Esophagus muscularis mucosa (tissue), 4 donors: ENCODE results near the gene OSBPL9. TPM values are rescaled to one million over a fixed set of nuclear protein-coding genes. Genes with fewer than 3 reads are reported as not detected.

ENCODE experiments used
- DNase-seq: peaks from one replicate; pipeline ENCODE4 v3.0.0-alpha.2; 2017; ENCODE audit errors: extremely low spot score
- H3K27ac ChIP-seq, 4 donors: fragments of 200-600 bp; sonication (generic); replicated peaks in 1 of 4; 1 replicate in 3 of 4; 2 replicates in 1 of 4; pipeline ENCODE4 v1.5.1; 2016 to 2019; ENCODE audit warnings: mild to moderate bottlenecking in 1 of 4
- H3K27me3 ChIP-seq, 4 donors: fragments of 200-600 bp; sonication (generic); one replicate each; pipeline versions ENCODE4 v1.5.1 to v1.6.0; 2016 to 2019
- H3K36me3 ChIP-seq, 4 donors: fragments of 200-600 bp; sonication (generic); one replicate each; pipeline ENCODE4 v1.5.1; 2016 to 2019
- H3K4me1 ChIP-seq, 4 donors: fragments of 200-600 bp; sonication (generic); one replicate each; pipeline ENCODE4 v1.5.1; 2016 to 2019
- H3K4me3 ChIP-seq, 4 donors: fragments of 200-600 bp; sonication (generic); 1 replicate in 2 of 4; 2 replicates in 2 of 4; pipeline ENCODE4 v1.5.1; 2016 to 2019; ENCODE audit warnings: mild to moderate bottlenecking in 4 of 4, moderate library complexity in 1 of 4
- H3K9me3 ChIP-seq, 4 donors: fragments of 200-600 bp; sonication (generic); 1 replicate in 3 of 4; 2 replicates in 1 of 4; pipeline ENCODE4 v1.5.1; 2016 to 2019
- CTCF ChIP-seq, 3 experiments: fragments of 200-600 bp in 2 of 3; fragments of 450-650 bp in 1 of 3; sonication (generic) in 2 of 3; IDR thresholded peaks; one replicate each; pipeline ENCODE4 v1.5.1; 2017 to 2019; ENCODE audit warnings: antibody characterized with exemption in 3 of 3, mild to moderate bottlenecking in 2 of 3, moderate library complexity in 1 of 3
- EP300 ChIP-seq: sonication (generic); formaldehyde crosslinking; IDR thresholded peaks from one replicate; pipeline ENCODE4 v1.6.1; 2017; ENCODE audit warnings: antibody characterized with exemption
- POLR2A ChIP-seq: fragments of 450-650 bp; IDR thresholded peaks from one replicate; pipeline ENCODE4 v1.6.1; 2017; ENCODE audit warnings: antibody characterized with exemption, moderate library complexity, mild to moderate bottlenecking, low read depth
- POLR2AphosphoS5 ChIP-seq, 2 donors: sonication (generic); formaldehyde crosslinking; IDR thresholded peaks; one replicate each; pipeline ENCODE4 v1.6.1; 2017; ENCODE audit warnings: antibody characterized with exemption in 2 of 2
- WGBS: methylation state at CpG from one replicate; pipeline ENCODE4 v1.1.5; 2018; 5-methylcytosine and 5-hydroxymethylcytosine counted together
- intact Hi-C: fragments of 100-400 bp; cut with DNase I; formaldehyde crosslinking; loops from one replicate; pipeline ENCODE4 v1.15.1; 2023
- total RNA-seq, 4 donors: library from RNA; depleted of rRNA; stranded (reverse); fragments of >200 nt; gene quantifications; one replicate each; pipeline versions ENCODE4 v1.1.0 to v1.2.1, GENCODE V29; 2016

Gene OSBPL9
- total RNA-seq, 4 donors from 2014 or later: 66.8 to 84.5 (median 75.9) TPM

GRCh38 chr1:51636764-51637522, 20.1 kb downstream of the OSBPL9 start:
- no peaks in the 10 kb centered on the region for H3K9me3 ChIP-seq
- TF ChIP-seq POLR2AphosphoS5 (IDR thresholded peaks at IDR 0.05) (peak in 1 of 2 donors; percentile 70), CTCF (IDR thresholded peaks at IDR 0.05) (no peak)
- WGBS: 54% methylated on average over 6 of the region's 6 CpGs
- peak overlapping the region; percentile 18 to 61 (median 60) for H3K27ac ChIP-seq
- DNase-seq: no peak
- H3K36me3 ChIP-seq: peaks cover 0 to 5% (median 0%) of the 10 kb centered on the region in 4 donors
- no peak overlapping the region for H3K4me3 ChIP-seq
- peaks cover 24 to 51% (median 38%) of the 10 kb centered on the region in 4 donors for H3K4me1 ChIP-seq
- intact Hi-C loops: no loop called here
- H3K27me3 ChIP-seq: no peaks in the 10 kb centered on the region

- intact Hi-C loops: no loop called here
Measured at GRCh38 chr1:51638350-51638749, 21.5 kb downstream of the OSBPL9 start.

GRCh38 chr1:51639694-51640093, 22.8 kb downstream of the OSBPL9 start:
- 90% methylated on average over 3 of the region's 3 CpGs for WGBS
- no peak for TF ChIP-seq CTCF (IDR thresholded peaks at IDR 0.05)
- TF ChIP-seq POLR2A: no peak
- TF ChIP-seq EP300: no peak
- TF ChIP-seq POLR2AphosphoS5 (IDR thresholded peaks at IDR 0.05): no peak
- no peak overlapping the region for H3K27ac ChIP-seq
- intact Hi-C loops: no loop called here
- no peaks in the 10 kb centered on the region for H3K27me3 ChIP-seq
- no peak for DNase-seq
- no peaks in the 10 kb centered on the region for H3K36me3 ChIP-seq
- no peaks in the 10 kb centered on the region for H3K9me3 ChIP-seq
- H3K4me3 ChIP-seq: no peak overlapping the region
- H3K4me1 ChIP-seq: peaks cover 39 to 70% (median 62%) of the 10 kb centered on the region in 4 donors

More at GRCh38 chr1:51638350-51638749, 21.5 kb downstream of the OSBPL9 start:
- Histone ChIP-seq H3K9me3 (no peaks in the 10 kb centered on the region), H3K27me3 (no peaks in the 10 kb centered on the region), H3K4me1 (peaks cover 38 to 65% (median 50%) of the 10 kb centered on the region in 4 donors), H3K36me3 (no peaks in the 10 kb centered on the region), H3K27ac (no peak overlapping the region), H3K4me3 (no peak overlapping the region)
- TF ChIP-seq POLR2AphosphoS5 (IDR thresholded peaks at IDR 0.05): no peak
- TF ChIP-seq POLR2A: no peak
- TF ChIP-seq CTCF (IDR thresholded peaks at IDR 0.05): no peak
- no peak for TF ChIP-seq EP300
- WGBS: 97% methylated on average over 3 of the region's 3 CpGs
- no peak for DNase-seq

GRCh38 chr1:51641096-51641495, 24.2 kb downstream of the OSBPL9 start:
- 92% methylated on average over 2 of the region's 2 CpGs for WGBS
- DNase-seq: no peak
- peaks cover 39 to 74% (median 70%) of the 10 kb centered on the region in 4 donors for H3K4me1 ChIP-seq
- H3K36me3 ChIP-seq: no peaks in the 10 kb centered on the region
- no peaks in the 10 kb centered on the region for H3K27me3 ChIP-seq
- intact Hi-C loops: no loop called here
- no peaks in the 10 kb centered on the region for H3K9me3 ChIP-seq
- TF ChIP-seq EP300: no peak
- TF ChIP-seq CTCF (IDR thresholded peaks at IDR 0.05): no peak
- TF ChIP-seq POLR2A: no peak
- no peak for TF ChIP-seq POLR2AphosphoS5 (IDR thresholded peaks at IDR 0.05)
- peak overlapping the region in 2 of 4 donors; percentile 7 to 74 for H3K27ac ChIP-seq
- H3K4me3 ChIP-seq: no peak overlapping the region
